ENCODE results near the gene LRP1B. TPM values are rescaled to one million over a fixed set of nuclear protein-coding genes. Genes with fewer than 3 reads are reported as not detected.

LRP1B gene
- total and polyA plus RNA-seq, 2 of the 8 experiments (the other 6 are each of a cell fraction or from before 2014, with no cell fraction given): 0.03 TPM; not detected in 1

DNA sequence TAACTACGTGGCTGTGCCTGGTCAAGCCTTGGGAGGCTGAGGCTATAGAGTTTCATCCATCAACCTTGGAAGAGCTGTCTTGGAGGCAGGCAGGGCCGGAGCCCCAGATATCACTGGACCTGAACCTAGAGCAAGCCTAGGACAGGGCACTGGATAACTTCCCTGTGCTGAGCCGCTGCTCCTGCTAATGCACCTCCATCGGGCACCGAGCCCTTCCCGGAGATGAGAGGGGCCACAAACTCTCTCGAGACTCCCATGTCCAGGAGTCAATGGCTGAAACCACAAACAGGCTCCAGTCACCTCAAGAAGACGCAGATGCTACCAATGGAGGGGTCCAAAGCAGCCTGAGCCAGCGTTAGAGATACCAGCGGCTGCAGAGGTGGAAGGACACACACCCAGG lies 866.0 kb downstream of the LRP1B start:
- no peaks in the 10 kb centered on the region for H4K20me1 ChIP-seq (replicated peaks in 1 of 2; ENCODE audit: control insufficient read depth in 1 of 2, insufficient read depth in 2 of 2, low read length in 2 of 2)
- no peak overlapping the region for H3K23ac ChIP-seq (ENCODE audit: insufficient read length)
- no peak overlapping the region for H3K56ac ChIP-seq (replicated peaks; ENCODE audit: insufficient read length, low read depth, low read length)
- no peak overlapping the region for H3K4ac ChIP-seq (replicated peaks; ENCODE audit: insufficient read length, low read depth, low read length)
- no peak for DNase-seq (ENCODE audit: low read depth in 1 of 2, low spot score in 2 of 2)
- H3K27ac ChIP-seq (ENCODE audit: low read depth, low read length): no peak overlapping the region
- no peak overlapping the region for H3K14ac ChIP-seq (ENCODE audit: insufficient read length)
- POLR2A ChIA-PET (ENCODE audit: partially characterized antibody): no interaction called here
- H2AFZ ChIP-seq (ENCODE audit: low read length): no peak overlapping the region
- H3K4me1 ChIP-seq (replicated peaks in 1 of 4; ENCODE audit: control insufficient read depth in 3 of 4, insufficient read depth in 4 of 4, low read length in 3 of 4): no peaks in the 10 kb centered on the region
- CTCF ChIA-PET (ENCODE audit: partially characterized antibody): interaction anchor here (0.6 kb wide), 1 partner anchor 14 kb away, joined by 3 read pairs; no protein-coding TSS in a partner anchor
- no peak overlapping the region for H2BK5ac ChIP-seq (ENCODE audit: low read depth, low read length)
- no peaks in the 10 kb centered on the region for H3K79me1 ChIP-seq (ENCODE audit: low read depth, low read length)
- no peak overlapping the region for H2AK5ac ChIP-seq (ENCODE audit: low read depth, low read length)
- no peak overlapping the region for H2BK120ac ChIP-seq (replicated peaks; ENCODE audit: low read depth, low read length)
- no peak overlapping the region for H2BK12ac ChIP-seq (ENCODE audit: low read depth, low read length)
- no peaks in the 10 kb centered on the region for H3K23me2 ChIP-seq (ENCODE audit: low read depth, low read length)
- WGBS, 2 experiments (ENCODE audit: extremely low coverage in 1 of 2, insufficient coverage in 1 of 2, insufficient read length in 1 of 2, insufficient replicate concordance in 2 of 2, low coverage in 1 of 2, low lambda C conversion rate in 2 of 2, missing lambda C conversion rate in 1 of 2): 95% methylated on average over 10 of the region's 10 CpGs; no CpG with 5 or more reads in 1 of the 2 experiments
- no peak overlapping the region for H2BK15ac ChIP-seq (ENCODE audit: low read length)
- H4K91ac ChIP-seq (replicated peaks; ENCODE audit: insufficient read length, low read length): no peak overlapping the region
- H3K36me3 ChIP-seq (ENCODE audit: control insufficient read depth in 2 of 4, insufficient read depth in 4 of 4, low read length in 3 of 4): no peaks in the 10 kb centered on the region
- no peaks in the 10 kb centered on the region for H3K27me3 ChIP-seq (replicated peaks in 1 of 4; ENCODE audit: control insufficient read depth in 3 of 4, extremely low read depth in 1 of 4, insufficient read depth in 3 of 4, low read length in 3 of 4)
- no peak overlapping the region for H3K4me3 ChIP-seq (ENCODE audit: extremely low read depth in 1 of 4, insufficient read depth in 2 of 4, low read depth in 3 of 4, low read length in 4 of 4)
- no peaks in the 10 kb centered on the region for H3K9me3 ChIP-seq (ENCODE audit: insufficient read depth in 2 of 2, low read depth in 1 of 2, low read length in 1 of 2)
- H3K9ac ChIP-seq (replicated peaks in 1 of 4; ENCODE audit: extremely low read depth in 1 of 4, low read depth in 3 of 4, low read length in 3 of 4): no peak overlapping the region
- FAIRE-seq: no peak
- no peak overlapping the region for H3K18ac ChIP-seq (ENCODE audit: extremely low read depth, low read length)
- H4K5ac ChIP-seq (ENCODE audit: insufficient read length, low read depth, low read length): no peak overlapping the region
- H2BK20ac ChIP-seq (ENCODE audit: low read length): no peak overlapping the region
- H3K79me2 ChIP-seq (ENCODE audit: control insufficient read depth in 1 of 2, insufficient read depth in 2 of 2, low read length in 2 of 2): no peaks in the 10 kb centered on the region
- no peak overlapping the region for H4K8ac ChIP-seq (ENCODE audit: extremely low read depth, insufficient read depth, low read length)
- no peak overlapping the region for H3K4me2 ChIP-seq (ENCODE audit: insufficient read depth in 1 of 2, low read depth in 2 of 2, low read length in 2 of 2)
- TF ChIP-seq SIX5 (IDR thresholded peaks at IDR 0.05; ENCODE audit: low read depth, low read length) (no peak), TAF1 (IDR thresholded peaks at IDR 0.05; ENCODE audit: low read depth, low read length) (no peak), RFX5 (IDR thresholded peaks at IDR 0.05; ENCODE audit: borderline replicate concordance, low read depth, low read length) (no peak), POLR2AphosphoS5 (IDR thresholded peaks at IDR 0.05; ENCODE audit: low read depth, low read length) (no peak)

Measured in H1 (cell line).